RWPE1 (cell line): ENCODE results near the gene SLC25A13.

ENCODE experiments used
- CTCF ChIA-PET: fragments of 350-600 bp; sonication (Branson Sonifier 250); formaldehyde crosslinking; extraction: SDS; loops from one replicate; lab custom pipeline; 2021; lab: Yijun Ruan, JAX
- POLR2A ChIA-PET: fragments of 400-600 bp; formaldehyde crosslinking; extraction: SDS; loops from one replicate; lab custom pipeline; 2020; ENCODE audit warnings: antibody characterized with exemption; ENCODE audit not compliant: low non-redundant PET; lab: Yijun Ruan, JAX
- DNase-seq: peaks from one replicate; pipeline ENCODE4 v3.0.0; 2012; ENCODE audit warnings: low spot score
- H3K27ac ChIP-seq: fragments of 450-650 bp; 2 replicates; pipeline ENCODE4 v1.5.1; 2017
- CTCF ChIP-seq: fragments of 450-650 bp; conservative IDR thresholded peaks from 2 replicates; pipeline ENCODE4 v1.5.1; 2017; ENCODE audit warnings: low read depth, mild to moderate bottlenecking

Gene SLC25A13

GRCh38 chr7:96181174-96181573 is 140.7 kb downstream of the SLC25A13 start:
- no peak for DNase-seq
- no peak overlapping the region for H3K27ac ChIP-seq
- no peak for TF ChIP-seq CTCF
- CTCF ChIA-PET: no interaction called here
- POLR2A ChIA-PET: no interaction called here

- ChIA-PET CTCF (interaction anchor here (0.6 kb wide), 2 partner anchors 232 to 873 kb away, joined by 3 to 4 read pairs; no protein-coding TSS in a partner anchor), POLR2A (no interaction called here)
- H3K27ac ChIP-seq: no peak overlapping the region
- peak; percentile 7 for DNase-seq
- TF ChIP-seq CTCF: no peak
These were observed 142.1 kb downstream of the SLC25A13 start for GRCh38 chr7:96179837-96180236.

GRCh38 chr7:96179341-96179740 is 142.6 kb downstream of the SLC25A13 start:
- ChIA-PET POLR2A (no interaction called here), CTCF (interaction anchor here (0.6 kb wide), 2 partner anchors 232 to 874 kb away, joined by 3 to 4 read pairs; no protein-coding TSS in a partner anchor)
- DNase-seq: no peak
- no peak overlapping the region for H3K27ac ChIP-seq
- no peak for TF ChIP-seq CTCF

GRCh38 chr7:96178581-96178980 is 143.3 kb downstream of the SLC25A13 start:
- ChIA-PET CTCF (interaction anchor here (0.5 kb wide), 1 partner anchor 725 kb away, joined by 3 read pairs; no protein-coding TSS in a partner anchor), POLR2A (no interaction called here)
- no peak for TF ChIP-seq CTCF
- DNase-seq: peak; percentile 49
- no peak overlapping the region for H3K27ac ChIP-seq

GRCh38 chr7:96177353-96177752 is 144.5 kb downstream of the SLC25A13 start:
- CTCF ChIA-PET: no interaction called here
- POLR2A ChIA-PET: no interaction called here
- H3K27ac ChIP-seq: no peak overlapping the region
- no peak for TF ChIP-seq CTCF
- DNase-seq: no peak

GRCh38 chr7:96174812-96175211 is 147.1 kb downstream of the SLC25A13 start:
- TF ChIP-seq CTCF: no peak
- CTCF ChIA-PET: no interaction called here
- DNase-seq: no peak
- POLR2A ChIA-PET: no interaction called here
- H3K27ac ChIP-seq: no peak overlapping the region
